Measurements from ENCODE around the gene PCDH1. TPM values are rescaled to one million over a fixed set of nuclear protein-coding genes. Genes with fewer than 3 reads are reported as not detected.

Gene PCDH1
- total RNA-seq, 1 experiment from 2014 or later, result 0.45 TPM

- BruUV-seq (replicated peaks), result no TSS peak
- H3K4me3 ChIP-seq (ENCODE audit: low read depth, low read length, poor library complexity, severe bottlenecking), result no peak overlapping the region
- H3K27ac ChIP-seq (ENCODE audit: low read depth, low read length, poor library complexity, severe bottlenecking), result no peak overlapping the region
- H3K9me3 ChIP-seq (ENCODE audit: low read depth, low read length, poor library complexity, severe bottlenecking), result no peaks in the 10 kb centered on the region
- H3K27me3 ChIP-seq (replicated peaks; ENCODE audit: insufficient read depth, low read depth, low read length, poor library complexity), result no peaks in the 10 kb centered on the region
- no peaks in the 10 kb centered on the region for H3K36me3 ChIP-seq (ENCODE audit: insufficient read depth, low read length, poor library complexity, severe bottlenecking)
- intact Hi-C loops (cut with micrococcal nuclease; ENCODE audit: unreplicated experiment), result no loop called here
- CTCF ChIA-PET, result no interaction called here
- peaks cover 13% of the 10 kb centered on the region for H3K4me1 ChIP-seq (ENCODE audit: insufficient read depth, low read length, poor library complexity, severe bottlenecking)
- DNase-seq (ENCODE audit: low spot score), result no peak
- POLR2A ChIA-PET (ENCODE audit: low non-redundant PET), result no interaction called here
- TF ChIP-seq EZH2 (IDR thresholded peaks at IDR 0.05; ENCODE audit: borderline replicate concordance, low read depth, low read length, poor library complexity, severe bottlenecking), result no peak
- TF ChIP-seq, protein P1, sequence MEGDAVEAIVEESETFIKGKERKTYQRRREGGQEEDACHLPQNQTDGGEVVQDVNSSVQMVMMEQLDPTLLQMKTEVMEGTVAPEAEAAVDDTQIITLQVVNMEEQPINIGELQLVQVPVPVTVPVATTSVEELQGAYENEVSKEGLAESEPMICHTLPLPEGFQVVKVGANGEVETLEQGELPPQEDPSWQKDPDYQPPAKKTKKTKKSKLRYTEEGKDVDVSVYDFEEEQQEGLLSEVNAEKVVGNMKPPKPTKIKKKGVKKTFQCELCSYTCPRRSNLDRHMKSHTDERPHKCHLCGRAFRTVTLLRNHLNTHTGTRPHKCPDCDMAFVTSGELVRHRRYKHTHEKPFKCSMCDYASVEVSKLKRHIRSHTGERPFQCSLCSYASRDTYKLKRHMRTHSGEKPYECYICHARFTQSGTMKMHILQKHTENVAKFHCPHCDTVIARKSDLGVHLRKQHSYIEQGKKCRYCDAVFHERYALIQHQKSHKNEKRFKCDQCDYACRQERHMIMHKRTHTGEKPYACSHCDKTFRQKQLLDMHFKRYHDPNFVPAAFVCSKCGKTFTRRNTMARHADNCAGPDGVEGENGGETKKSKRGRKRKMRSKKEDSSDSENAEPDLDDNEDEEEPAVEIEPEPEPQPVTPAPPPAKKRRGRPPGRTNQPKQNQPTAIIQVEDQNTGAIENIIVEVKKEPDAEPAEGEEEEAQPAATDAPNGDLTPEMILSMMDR (conservative IDR thresholded peaks at IDR 0.05; ENCODE audit: low read depth, low read length), result no peak
Measured at GRCh38 chr5:141807732-141808131, 70.5 kb downstream of the PCDH1 start.

- CTCF ChIA-PET, result no interaction called here
- Histone ChIP-seq H3K4me1 (ENCODE audit: insufficient read depth, low read length, poor library complexity, severe bottlenecking) (peaks cover 13% of the 10 kb centered on the region), H3K4me3 (ENCODE audit: low read depth, low read length, poor library complexity, severe bottlenecking) (no peak overlapping the region), H3K27me3 (replicated peaks; ENCODE audit: insufficient read depth, low read depth, low read length, poor library complexity) (no peaks in the 10 kb centered on the region), H3K9me3 (ENCODE audit: low read depth, low read length, poor library complexity, severe bottlenecking) (no peaks in the 10 kb centered on the region), H3K36me3 (ENCODE audit: insufficient read depth, low read length, poor library complexity, severe bottlenecking) (no peaks in the 10 kb centered on the region), H3K27ac (ENCODE audit: low read depth, low read length, poor library complexity, severe bottlenecking) (no peak overlapping the region)
- no TSS peak for BruUV-seq (replicated peaks)
- POLR2A ChIA-PET (ENCODE audit: low non-redundant PET), result no interaction called here
- intact Hi-C loops (cut with micrococcal nuclease; ENCODE audit: unreplicated experiment), result no loop called here
- TF ChIP-seq, protein P1 (conservative IDR thresholded peaks at IDR 0.05; ENCODE audit: low read depth, low read length), result no peak
- TF ChIP-seq EZH2 (IDR thresholded peaks at IDR 0.05; ENCODE audit: borderline replicate concordance, low read depth, low read length, poor library complexity, severe bottlenecking), result no peak
- DNase-seq (ENCODE audit: low spot score), result no peak
Measured at GRCh38 chr5:141807329-141807728, 70.9 kb downstream of the PCDH1 start.

DNA sequence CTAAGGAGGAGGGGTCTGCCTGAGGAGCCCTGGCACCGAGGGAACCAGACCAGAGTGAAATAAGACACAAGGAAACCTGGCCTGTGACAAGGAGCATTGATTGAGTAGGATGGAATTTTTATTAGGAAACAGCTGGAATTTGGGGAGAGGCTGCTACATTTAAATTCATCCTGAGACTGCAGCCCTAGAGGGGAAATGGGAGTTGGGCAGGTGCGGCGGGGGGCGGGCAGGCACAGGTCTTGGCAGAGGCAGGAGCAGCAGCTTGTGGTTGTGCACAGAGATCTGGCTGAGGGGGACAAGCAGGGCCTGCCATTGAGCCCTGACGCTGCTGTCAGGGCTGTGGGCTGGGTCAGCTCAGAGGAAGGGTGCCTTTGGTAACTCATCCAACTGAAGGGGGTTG lies 71.6 kb downstream of the PCDH1 start:
- no peak overlapping the region for H3K27ac ChIP-seq (ENCODE audit: low read depth, low read length, poor library complexity, severe bottlenecking)
- intact Hi-C loops (cut with micrococcal nuclease; ENCODE audit: unreplicated experiment), result no loop called here
- ChIA-PET CTCF (interaction anchor here (0.6 kb wide), 1 partner anchor 968 kb away, joined by 9 read pairs; no protein-coding TSS in a partner anchor), POLR2A (ENCODE audit: low non-redundant PET) (no interaction called here)
- peaks cover 13% of the 10 kb centered on the region for H3K4me1 ChIP-seq (ENCODE audit: insufficient read depth, low read length, poor library complexity, severe bottlenecking)
- no TSS peak for BruUV-seq (replicated peaks)
- no peak for DNase-seq (ENCODE audit: low spot score)
- TF ChIP-seq EZH2 (IDR thresholded peaks at IDR 0.05; ENCODE audit: borderline replicate concordance, low read depth, low read length, poor library complexity, severe bottlenecking), result no peak
- TF ChIP-seq, protein P1 (conservative IDR thresholded peaks at IDR 0.05; ENCODE audit: low read depth, low read length), result no peak
- no peaks in the 10 kb centered on the region for H3K36me3 ChIP-seq (ENCODE audit: insufficient read depth, low read length, poor library complexity, severe bottlenecking)
- no peak overlapping the region for H3K4me3 ChIP-seq (ENCODE audit: low read depth, low read length, poor library complexity, severe bottlenecking)
- no peaks in the 10 kb centered on the region for H3K9me3 ChIP-seq (ENCODE audit: low read depth, low read length, poor library complexity, severe bottlenecking)
- H3K27me3 ChIP-seq (replicated peaks; ENCODE audit: insufficient read depth, low read depth, low read length, poor library complexity), result no peaks in the 10 kb centered on the region

All from A673 (cell line).